Lower leg skin (tissue), 4 donors: ENCODE measurements around the gene TNFRSF8. TPM values are rescaled to one million over a fixed set of nuclear protein-coding genes. Genes with fewer than 3 reads are reported as not detected.

ENCODE experiments used
- DNase-seq, 2 donors: peaks; one replicate each; pipeline ENCODE4 v3.0.0-alpha.2; 2019; ENCODE audit warnings: low spot score in 2 of 2
- H3K4me3 ChIP-seq: fragments of 200-600 bp; sonication (generic); 2 replicates; pipeline ENCODE4 v1.5.1; 2017; ENCODE audit warnings: mild to moderate bottlenecking, low read depth; ENCODE audit not compliant: poor library complexity, severe bottlenecking
- CTCF ChIP-seq, 3 donors: fragments of 450-650 bp; IDR thresholded peaks; one replicate each; pipeline ENCODE4 v1.5.1; 2016; ENCODE audit warnings: antibody characterized with exemption in 3 of 3, mild to moderate bottlenecking in 3 of 3, moderate library complexity in 2 of 3
- POLR2A ChIP-seq, 2 donors: fragments of 450-650 bp; IDR thresholded peaks; one replicate each; pipeline ENCODE4 v1.6.1; 2016 to 2017; ENCODE audit warnings: antibody characterized with exemption in 2 of 2, mild to moderate bottlenecking in 1 of 2, moderate library complexity in 1 of 2
- WGBS, 2 donors: methylation state at CpG; one replicate each; pipeline ENCODE4 v1.1.5; 2018; 5-methylcytosine and 5-hydroxymethylcytosine counted together
- intact Hi-C: fragments of 100-400 bp; cut with DNase I; formaldehyde crosslinking; loops from one replicate; pipeline ENCODE4 v1.15.0; 2023; ENCODE audit warnings: low total_unique reads
- total RNA-seq, 4 donors: library from RNA; depleted of rRNA; stranded (reverse); fragments of >200 nt; gene quantifications; one replicate each; pipeline ENCODE4 v1.1.0, GENCODE V29; 2016

Gene TNFRSF8
- total RNA-seq, 4 donors from 2014 or later = 0.72 to 4.1 (median 1.9) TPM

- intact Hi-C loops = no loop called here
- DNase-seq = peak in 1 of 2 donors; percentile 23
- 8 to 13% methylated on average over 9 to 12 of the region's 12 CpGs for WGBS, 2 donors
- peak overlapping the region; percentile 39 for H3K4me3 ChIP-seq
- no peak for TF ChIP-seq POLR2A (IDR thresholded peaks at IDR 0.05)
- no peak for TF ChIP-seq CTCF (IDR thresholded peaks at IDR 0.05)
Measured at GRCh38 chr1:12019858-12020509, 43.1 kb upstream of the TNFRSF8 start.

- no peak for DNase-seq
- WGBS, 2 donors = 87 to 90% methylated on average over 6 to 9 of the region's 9 CpGs
- intact Hi-C loops = no loop called here
- H3K4me3 ChIP-seq = no peak overlapping the region
- TF ChIP-seq POLR2A (IDR thresholded peaks at IDR 0.05) = no peak
- TF ChIP-seq CTCF (IDR thresholded peaks at IDR 0.05) = no peak
Measured at GRCh38 chr1:12021616-12022015, 41.5 kb upstream of the TNFRSF8 start.

GRCh38 chr1:12022036-12022435 is 41.1 kb upstream of the TNFRSF8 start:
- TF ChIP-seq POLR2A (IDR thresholded peaks at IDR 0.05) = no peak
- TF ChIP-seq CTCF (IDR thresholded peaks at IDR 0.05) = no peak
- intact Hi-C loops = no loop called here
- WGBS, 2 donors = 95% methylated on average over 10 to 13 of the region's 14 CpGs
- no peak for DNase-seq
- no peak overlapping the region for H3K4me3 ChIP-seq

GRCh38 chr1:12026586-12026985 is 36.5 kb upstream of the TNFRSF8 start:
- WGBS, 2 donors = 90 to 91% methylated on average over 10 of the region's 10 CpGs
- no peak overlapping the region for H3K4me3 ChIP-seq
- no peak for DNase-seq
- no peak for TF ChIP-seq CTCF (IDR thresholded peaks at IDR 0.05)
- TF ChIP-seq POLR2A (IDR thresholded peaks at IDR 0.05) = no peak
- intact Hi-C loops = no loop called here

DNA sequence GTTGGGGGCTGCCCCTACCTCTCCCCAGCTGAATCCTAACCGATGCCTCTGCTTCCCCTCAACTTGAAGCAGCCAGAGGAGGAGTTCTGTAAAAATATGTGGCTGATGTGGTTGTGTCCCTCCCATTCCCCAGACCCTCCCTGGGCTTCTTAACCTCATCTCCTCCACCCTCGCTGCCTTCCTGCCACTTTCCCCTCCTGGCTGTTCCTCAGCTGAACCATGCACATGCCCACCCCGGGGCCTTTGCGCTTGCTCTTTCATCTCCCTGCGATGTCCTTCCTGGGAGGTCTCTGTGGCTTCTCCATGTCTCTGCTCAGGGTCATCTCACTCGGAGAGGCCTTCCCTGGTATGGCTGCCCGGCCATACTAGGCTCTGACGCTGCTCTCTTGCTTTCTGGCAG is 34.9 kb upstream of the TNFRSF8 start:
- no peak for TF ChIP-seq CTCF (IDR thresholded peaks at IDR 0.05)
- no peak for TF ChIP-seq POLR2A (IDR thresholded peaks at IDR 0.05)
- H3K4me3 ChIP-seq = no peak overlapping the region
- 85 to 87% methylated on average over 8 of the region's 8 CpGs for WGBS, 2 donors
- DNase-seq = no peak
- intact Hi-C loops = no loop called here

DNA sequence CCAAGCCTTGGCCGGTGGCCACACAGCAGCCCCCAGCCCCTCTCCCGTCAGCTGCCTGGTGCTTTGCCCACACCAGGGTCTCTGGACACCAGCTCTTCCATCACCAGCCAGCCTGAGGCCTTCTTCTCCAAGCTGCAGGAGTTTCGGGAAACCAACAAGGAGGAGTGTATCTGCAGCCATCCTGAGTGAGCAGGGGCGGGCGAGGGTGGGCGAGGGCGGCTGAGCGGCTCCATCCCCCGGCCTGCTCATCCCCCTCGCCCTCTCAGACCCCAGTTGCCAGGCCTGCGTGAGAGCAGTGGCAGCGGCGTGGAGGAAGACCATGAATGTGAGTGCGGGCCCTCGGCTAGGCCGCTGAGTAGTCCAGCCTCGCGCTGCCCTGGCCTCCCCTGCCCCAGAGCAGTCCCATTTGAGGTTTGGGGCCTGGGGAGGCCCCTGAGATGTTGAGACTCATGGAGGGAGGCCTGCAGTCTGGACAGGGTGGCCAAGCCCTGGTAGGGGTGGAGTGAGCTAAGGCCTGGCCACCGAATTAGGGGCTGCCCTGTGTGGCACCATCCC is 34.1 kb upstream of the TNFRSF8 start:
- WGBS, 2 donors = 95 to 96% methylated on average over 17 to 18 of the region's 19 CpGs
- no peak for DNase-seq
- H3K4me3 ChIP-seq = no peak overlapping the region
- intact Hi-C loops = no loop called here
- TF ChIP-seq POLR2A (IDR thresholded peaks at IDR 0.05) (no peak), CTCF (IDR thresholded peaks at IDR 0.05) (no peak)
